Measurements from ENCODE around the gene FCER1G.
A peak's percentile ranks its signal among the peaks of the same experiment; 100 is the strongest.
"Not testable (repeated sequence)": the region's sequence is repeated elsewhere in the genome, so short reads cannot be mapped to it uniquely, and the experiment has no call there.

FCER1G gene

DNA sequence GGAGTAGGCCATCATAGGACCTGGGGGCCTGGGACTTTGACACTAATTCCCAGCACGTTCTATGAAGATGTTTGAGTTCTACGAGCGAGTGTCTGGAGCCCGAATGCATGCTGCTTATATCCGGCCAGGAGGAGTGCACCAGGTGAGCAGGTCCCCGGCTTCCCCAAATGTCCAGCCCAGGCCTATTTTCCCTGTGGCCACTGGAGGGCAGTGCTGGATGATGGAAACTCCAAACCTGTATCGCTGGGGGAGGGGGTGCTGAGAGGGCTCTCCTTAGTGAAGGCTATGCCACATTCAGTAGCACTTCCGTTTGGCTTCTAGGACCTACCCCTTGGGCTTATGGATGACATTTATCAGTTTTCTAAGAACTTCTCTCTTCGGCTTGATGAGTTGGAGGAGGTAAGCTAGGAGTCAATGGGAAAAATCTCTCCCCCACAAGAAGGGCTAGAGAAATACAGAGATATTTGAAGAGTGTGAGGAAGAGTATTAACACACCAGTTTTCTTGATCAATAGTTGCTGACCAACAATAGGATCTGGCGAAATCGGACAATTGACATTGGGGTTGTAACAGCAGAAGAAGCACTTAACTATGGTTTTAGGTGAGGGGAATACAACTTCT, 5.2 kb upstream of the FCER1G start:
- peak; percentile 81 to 82 for DNase-seq

GRCh38 chr1:161214369-161214768, 726 bp upstream of the FCER1G start:
- no peak for DNase-seq

GRCh38 chr1:161216945-161217712, 2.0 kb downstream of the FCER1G start:
- peak in 1 of 2 donors; percentile 63 for DNase-seq

DNA sequence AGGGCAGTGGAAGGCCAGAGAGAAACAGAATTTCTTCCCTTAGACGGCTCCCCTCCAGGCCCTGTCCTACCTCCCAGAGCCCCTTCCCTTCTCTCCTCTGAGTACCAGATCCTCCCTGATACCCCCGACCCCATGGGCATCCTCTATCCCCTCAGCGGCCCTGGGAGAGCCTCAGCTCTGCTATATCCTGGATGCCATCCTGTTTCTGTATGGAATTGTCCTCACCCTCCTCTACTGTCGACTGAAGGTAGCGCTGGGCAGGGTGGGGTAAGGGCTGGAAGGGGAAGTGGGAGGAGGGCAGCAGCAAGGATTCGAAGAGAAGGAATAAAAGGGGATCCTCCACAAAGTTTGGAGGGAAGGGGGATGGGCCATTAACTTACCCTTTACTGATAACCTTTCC, 2.7 kb downstream of the FCER1G start:
- DNase-seq = no peak

DNA sequence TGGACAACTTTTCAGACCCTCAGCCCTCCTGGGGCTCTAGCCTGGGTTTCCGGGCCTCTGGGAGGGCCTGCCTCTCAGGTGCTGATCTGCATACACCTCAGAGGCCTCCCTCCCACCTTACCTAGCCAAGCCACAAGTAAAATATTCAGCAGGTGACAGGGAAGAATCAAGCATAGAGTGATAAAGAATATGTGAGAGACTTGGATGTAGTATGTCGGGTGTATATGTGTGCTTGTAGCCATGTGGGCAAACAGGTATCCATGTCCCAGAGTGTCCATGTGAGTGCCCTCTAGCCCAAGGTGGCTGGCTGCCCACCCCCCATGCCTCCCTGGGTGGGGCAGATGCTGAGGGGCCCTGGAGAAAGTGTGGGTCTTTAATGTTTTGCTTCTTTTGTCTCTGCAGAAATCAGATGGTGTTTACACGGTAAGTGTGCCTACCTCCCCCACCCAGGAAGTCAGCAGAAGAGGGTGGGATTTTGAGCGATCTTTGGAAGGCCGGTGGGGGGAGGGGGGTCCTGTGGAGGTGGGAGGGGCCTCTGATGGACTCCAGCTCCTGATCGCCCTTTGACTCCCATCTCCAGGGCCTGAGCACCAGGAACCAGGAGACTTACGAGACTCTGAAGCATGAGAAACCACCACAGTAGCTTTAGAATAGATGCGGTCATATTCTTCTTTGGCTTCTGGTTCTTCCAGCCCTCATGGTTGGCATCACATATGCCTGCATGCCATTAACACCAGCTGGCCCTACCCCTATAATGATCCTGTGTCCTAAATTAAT, 3.4 kb downstream of the FCER1G start:
- DNase-seq = no peak

DNA sequence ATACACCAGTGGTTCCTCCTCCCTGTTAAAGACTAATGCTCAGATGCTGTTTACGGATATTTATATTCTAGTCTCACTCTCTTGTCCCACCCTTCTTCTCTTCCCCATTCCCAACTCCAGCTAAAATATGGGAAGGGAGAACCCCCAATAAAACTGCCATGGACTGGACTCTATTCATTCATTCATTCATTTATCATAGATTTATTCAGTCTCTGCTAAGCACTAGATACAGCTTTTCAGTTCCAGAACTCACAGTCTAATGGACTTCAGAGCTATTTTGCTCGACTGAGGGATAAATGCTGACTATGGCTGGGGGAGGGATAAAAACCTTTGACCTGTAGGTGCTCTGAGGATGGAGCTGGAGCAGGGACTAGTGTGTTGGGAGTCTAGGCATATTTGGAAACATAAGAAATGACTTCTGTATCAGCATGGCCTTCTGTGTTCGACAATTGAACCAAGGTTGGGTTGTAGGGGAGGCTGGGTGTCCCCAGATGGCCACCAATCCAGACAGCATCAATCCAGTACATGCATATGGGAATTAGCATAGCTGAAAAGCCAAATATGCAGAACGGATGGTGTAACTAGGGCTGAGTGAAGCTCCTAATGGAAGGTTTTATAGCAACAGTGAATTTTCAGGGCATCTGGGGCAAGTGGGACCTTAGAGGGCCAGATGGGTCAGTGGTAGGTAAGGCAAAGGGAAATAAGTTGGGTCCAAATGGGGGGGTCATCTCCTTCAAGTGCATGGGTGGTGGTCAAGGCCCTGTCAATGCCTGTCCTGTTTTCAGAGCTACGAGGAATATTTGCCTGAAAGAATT, 4.2 kb downstream of the FCER1G start:
- no peak for DNase-seq

- no peak for DNase-seq
These were observed 4.9 kb downstream of the FCER1G start for GRCh38 chr1:161220002-161220401.

DNA sequence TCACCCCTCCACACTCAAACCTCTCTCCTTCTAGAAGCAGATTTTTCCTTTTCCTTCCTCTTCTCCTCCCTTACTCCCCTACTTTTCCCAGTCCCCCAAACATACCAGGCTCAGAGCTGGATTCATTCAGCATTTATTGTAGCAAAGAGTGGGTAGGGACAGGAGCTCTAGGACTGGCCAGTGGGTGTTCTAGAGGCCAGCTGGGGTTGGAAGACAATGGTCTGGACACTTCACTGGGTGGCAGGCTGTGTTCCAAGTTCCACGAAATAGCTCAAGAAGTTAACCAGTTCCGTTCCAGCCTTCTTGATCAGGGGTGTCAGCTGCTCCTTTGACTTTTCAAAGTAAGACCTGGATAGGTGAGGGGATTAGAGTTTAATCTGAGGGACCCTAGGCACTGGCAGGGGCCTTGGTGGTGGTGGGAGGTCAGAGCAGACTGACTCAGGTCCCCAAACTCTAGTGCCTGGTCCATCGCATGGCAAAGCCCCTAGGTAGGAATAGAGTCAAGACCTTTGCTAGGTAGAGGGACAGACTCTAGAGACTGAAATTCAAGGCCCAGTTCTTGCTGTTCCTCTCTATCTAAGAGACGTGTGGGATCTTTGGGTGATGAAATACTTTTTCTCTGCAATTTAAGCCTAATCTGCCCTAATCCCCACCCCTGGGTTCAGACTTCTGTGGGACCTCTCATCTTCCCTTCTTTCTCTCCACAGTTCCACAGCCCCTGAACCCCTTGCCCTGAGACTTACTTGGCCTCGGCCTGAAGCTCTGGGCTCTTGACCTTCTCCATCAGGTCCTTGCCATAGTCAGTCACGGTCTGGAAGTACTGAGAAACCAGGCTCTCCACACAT, 7.3 kb downstream of the FCER1G start:
- DNase-seq = no peak

DNA sequence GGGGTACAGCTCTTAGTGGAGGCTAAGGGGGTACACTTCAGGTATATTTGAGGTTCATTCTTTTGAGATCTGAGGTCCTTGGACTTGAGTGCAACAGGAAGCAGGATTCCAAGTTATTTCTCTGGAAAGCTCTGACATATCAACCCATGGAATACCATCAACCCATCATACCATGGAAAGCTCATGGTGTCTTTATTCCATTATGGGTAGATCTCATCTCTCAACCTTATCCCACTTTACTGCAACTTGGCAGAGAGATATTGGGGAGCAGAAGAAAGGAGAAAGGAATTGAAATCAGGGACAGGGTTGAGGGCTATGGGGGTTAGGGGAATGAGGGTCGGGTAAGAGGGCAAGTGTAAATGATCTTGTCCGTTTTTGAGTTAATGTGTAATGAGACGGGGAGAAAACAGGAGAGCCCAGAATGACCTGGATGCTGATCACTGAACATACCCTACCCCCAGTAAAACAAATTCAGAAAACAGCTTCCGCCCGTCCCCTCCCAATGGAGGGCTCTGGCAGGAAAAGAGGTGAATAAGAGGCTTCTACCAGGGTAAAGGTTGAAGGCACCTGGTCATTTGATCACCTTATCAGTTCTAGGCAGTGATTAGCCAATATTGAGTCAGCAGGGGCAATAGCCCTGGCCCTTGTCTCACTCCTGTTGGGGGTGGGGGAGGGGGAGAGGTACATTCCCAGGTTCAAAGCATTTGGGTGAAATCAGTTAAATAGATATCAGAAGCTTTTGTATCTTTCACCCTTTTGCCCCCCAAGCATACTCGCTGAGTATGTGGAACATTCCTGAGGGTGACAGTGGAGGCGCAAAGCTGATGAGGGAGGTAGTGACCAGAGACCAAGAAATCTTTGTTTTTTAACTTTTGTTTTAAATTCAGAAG, 9.0 kb downstream of the FCER1G start:
- no peak for DNase-seq

DNA sequence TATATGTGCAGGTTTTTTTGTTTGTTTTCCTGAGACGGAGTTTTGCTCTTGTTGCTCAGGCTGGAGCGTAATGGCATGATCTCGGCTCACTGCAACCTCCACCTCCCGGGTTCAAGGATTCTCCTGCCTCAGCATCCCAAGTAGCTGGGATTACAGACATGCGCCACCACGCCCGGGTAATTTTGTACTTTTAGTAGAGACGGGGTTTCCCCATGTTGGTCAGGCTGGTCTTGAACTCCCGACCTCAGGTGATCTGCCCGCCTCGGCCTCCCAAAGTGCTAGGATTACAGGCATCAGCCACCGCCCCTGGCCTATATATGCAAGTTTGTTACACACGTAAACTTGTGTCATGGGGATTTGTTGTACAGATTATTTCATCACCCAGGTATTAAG, 9.6 kb downstream of the FCER1G start:
- DNase-seq = not testable (repeated sequence)

DNA sequence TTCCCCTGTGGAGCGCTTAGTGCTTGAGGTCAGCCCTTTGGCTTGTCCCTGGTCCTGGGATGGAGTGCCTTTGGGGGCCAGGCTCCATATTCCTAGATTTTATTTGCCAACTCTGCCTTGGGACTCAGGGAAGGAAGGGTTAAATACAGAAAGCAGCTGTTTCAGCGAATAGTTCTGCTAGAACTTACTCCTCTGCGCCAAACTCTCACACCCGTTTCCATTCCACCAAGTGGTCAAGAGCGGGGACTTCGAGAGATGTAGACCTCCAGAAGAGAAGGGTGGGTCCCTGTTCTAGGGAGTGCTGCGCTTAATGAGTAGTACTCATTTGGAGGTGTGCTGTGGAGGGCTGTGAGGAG, 10.1 kb downstream of the FCER1G start:
- no peak for DNase-seq

- peak; percentile 97 to 98 for DNase-seq
These were observed 10.6 kb downstream of the FCER1G start, which contains the start of gene TOMM40L for GRCh38 chr1:161225534-161226319. Gene TOMM40L, plus strand, starts transcription at chr1:161226060. Its CDS starts 430 bp downstream, at chr1:161226490.

- no peak for DNase-seq
These were observed 11.2 kb downstream of the FCER1G start for GRCh38 chr1:161226320-161226711.

DNA sequence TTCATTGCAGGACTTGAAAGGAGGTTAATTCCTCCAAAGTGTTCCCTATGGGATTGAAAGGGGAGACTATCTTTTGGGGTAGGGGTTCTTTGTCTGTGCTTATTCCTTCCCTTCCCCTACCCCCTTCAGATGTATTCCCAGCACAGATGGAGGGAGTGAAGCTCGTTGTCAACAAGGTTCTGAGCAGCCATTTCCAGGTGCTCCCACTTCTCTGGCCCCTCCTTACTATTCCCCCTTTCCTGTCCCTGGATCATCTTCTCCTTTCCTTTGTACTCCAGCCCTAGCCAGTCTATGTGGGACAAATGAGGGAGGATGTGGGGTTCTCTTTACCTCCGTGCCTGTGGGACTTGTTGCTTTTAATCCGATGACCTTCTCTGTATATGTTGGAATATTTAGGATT, 11.7 kb downstream of the FCER1G start:
- DNase-seq = no peak

GRCh38 chr1:161227196-161227871, 12.2 kb downstream of the FCER1G start:
- peak; percentile 86 to 88 for DNase-seq

DNA sequence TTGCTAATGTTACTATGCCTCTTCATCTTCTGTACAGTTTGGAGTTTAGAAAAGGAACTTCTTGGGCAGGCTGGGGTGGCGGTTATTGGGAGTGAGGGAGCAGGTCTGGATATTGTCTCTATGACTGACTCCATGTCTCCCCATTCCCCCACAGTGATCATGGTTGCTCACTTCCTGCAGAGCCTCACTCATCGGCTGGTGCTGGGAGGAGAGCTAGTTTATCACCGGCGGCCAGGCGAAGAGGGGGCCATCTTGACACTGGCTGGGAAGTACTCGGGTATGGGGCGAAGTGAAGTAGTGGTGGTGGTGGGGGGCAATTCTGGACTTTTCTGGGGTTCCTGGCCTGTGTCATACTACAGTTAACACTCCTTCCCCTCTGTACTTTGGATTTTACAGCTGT, 12.9 kb downstream of the FCER1G start:
- DNase-seq = no peak

DNA sequence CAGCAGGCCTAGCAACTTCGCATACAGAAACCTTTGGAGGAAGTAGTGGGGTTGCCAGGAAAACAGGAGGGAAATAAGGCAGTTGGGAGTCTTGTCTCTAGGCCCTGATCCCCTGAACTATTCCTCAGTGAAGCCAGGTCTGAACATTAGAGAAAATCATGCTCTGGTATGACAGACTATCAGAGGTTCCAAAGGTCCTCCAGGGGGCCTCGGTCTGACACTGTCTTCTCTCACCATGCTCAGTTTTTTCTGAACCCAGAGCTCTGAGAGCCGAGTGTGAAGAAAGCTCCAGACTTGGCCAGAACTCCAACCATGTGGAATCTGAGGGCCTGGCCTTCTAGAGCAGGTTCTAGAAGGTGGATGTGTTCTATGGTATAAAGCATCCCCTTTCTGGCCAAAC, 14.8 kb downstream of the FCER1G start:
- DNase-seq = no peak

DNA sequence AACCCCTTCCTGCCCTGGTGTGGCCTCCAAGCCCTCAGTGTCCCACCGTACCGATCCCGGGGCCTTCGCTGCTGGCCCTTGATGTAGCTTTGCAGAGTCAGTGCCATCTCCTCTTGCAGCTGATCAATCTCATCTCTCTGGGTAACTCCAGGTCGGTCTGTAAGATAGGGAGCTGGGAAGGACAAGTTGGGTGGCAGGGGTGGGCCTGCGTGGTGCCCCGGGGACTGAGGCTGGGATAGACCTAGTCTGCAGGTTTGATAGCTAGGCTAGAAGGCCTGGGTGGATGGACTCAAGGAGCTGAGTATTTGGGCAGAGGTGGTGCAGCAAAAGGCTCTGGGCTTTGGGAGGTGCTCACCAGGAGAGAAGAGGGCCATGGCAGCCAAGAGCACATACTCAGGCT, 15.7 kb downstream of the FCER1G start:
- DNase-seq = no peak

- no peak for DNase-seq
These were observed 18.0 kb downstream of the FCER1G start for GRCh38 chr1:161233102-161233501.
